Esophagus muscularis mucosa (tissue), 4 donors: ENCODE measurements around the gene GRK2. TPM values are rescaled to one million over a fixed set of nuclear protein-coding genes. Genes with fewer than 3 reads are reported as not detected.
A peak's percentile ranks its signal among the peaks of the same experiment; 100 is the strongest.

Experiments used
- DNase-seq: peaks from one replicate; pipeline ENCODE4 v3.0.0-alpha.2; 2017; ENCODE audit errors: extremely low spot score
- H3K27ac ChIP-seq, 4 donors: fragments of 200-600 bp; sonication (generic); replicated peaks in 1 of 4; 1 replicate in 3 of 4; 2 replicates in 1 of 4; pipeline ENCODE4 v1.5.1; 2016 to 2019; ENCODE audit warnings: mild to moderate bottlenecking in 1 of 4
- H3K27me3 ChIP-seq, 4 donors: fragments of 200-600 bp; sonication (generic); one replicate each; pipeline versions ENCODE4 v1.5.1 to v1.6.0; 2016 to 2019
- H3K36me3 ChIP-seq, 4 donors: fragments of 200-600 bp; sonication (generic); one replicate each; pipeline ENCODE4 v1.5.1; 2016 to 2019
- H3K4me1 ChIP-seq, 4 donors: fragments of 200-600 bp; sonication (generic); one replicate each; pipeline ENCODE4 v1.5.1; 2016 to 2019
- H3K4me3 ChIP-seq, 4 donors: fragments of 200-600 bp; sonication (generic); 1 replicate in 2 of 4; 2 replicates in 2 of 4; pipeline ENCODE4 v1.5.1; 2016 to 2019; ENCODE audit warnings: mild to moderate bottlenecking in 4 of 4, moderate library complexity in 1 of 4
- H3K9me3 ChIP-seq, 4 donors: fragments of 200-600 bp; sonication (generic); 1 replicate in 3 of 4; 2 replicates in 1 of 4; pipeline ENCODE4 v1.5.1; 2016 to 2019
- EP300 ChIP-seq: sonication (generic); formaldehyde crosslinking; IDR thresholded peaks from one replicate; pipeline ENCODE4 v1.6.1; 2017; ENCODE audit warnings: antibody characterized with exemption
- POLR2A ChIP-seq: fragments of 450-650 bp; IDR thresholded peaks from one replicate; pipeline ENCODE4 v1.6.1; 2017; ENCODE audit warnings: antibody characterized with exemption, moderate library complexity, mild to moderate bottlenecking, low read depth
- POLR2AphosphoS5 ChIP-seq, 2 donors: sonication (generic); formaldehyde crosslinking; IDR thresholded peaks; one replicate each; pipeline ENCODE4 v1.6.1; 2017; ENCODE audit warnings: antibody characterized with exemption in 2 of 2
- whole genome bisulfite sequencing: methylation state at CpG from one replicate; pipeline ENCODE4 v1.1.5; 2018; 5-methylcytosine and 5-hydroxymethylcytosine counted together
- intact Hi-C: fragments of 100-400 bp; cut with DNase I; formaldehyde crosslinking; loops from one replicate; pipeline ENCODE4 v1.15.1; 2023
- total RNA-seq, 4 donors: library from RNA; depleted of rRNA; stranded (reverse); fragments of >200 nt; gene quantifications; one replicate each; pipeline versions ENCODE4 v1.1.0 to v1.2.1, GENCODE V29; 2016
- TF ChIP-seq, protein P1 (sequence below), 3 experiments: fragments of 200-600 bp in 2 of 3; fragments of 450-650 bp in 1 of 3; sonication (generic) in 2 of 3; IDR thresholded peaks; one replicate each; pipeline ENCODE4 v1.5.1; 2017 to 2019; ENCODE audit warnings: antibody characterized with exemption in 3 of 3, mild to moderate bottlenecking in 2 of 3, moderate library complexity in 1 of 3

Gene GRK2
- total RNA-seq, 4 donors from 2014 or later = 46.9 to 68.8 (median 59.5) TPM

DNA sequence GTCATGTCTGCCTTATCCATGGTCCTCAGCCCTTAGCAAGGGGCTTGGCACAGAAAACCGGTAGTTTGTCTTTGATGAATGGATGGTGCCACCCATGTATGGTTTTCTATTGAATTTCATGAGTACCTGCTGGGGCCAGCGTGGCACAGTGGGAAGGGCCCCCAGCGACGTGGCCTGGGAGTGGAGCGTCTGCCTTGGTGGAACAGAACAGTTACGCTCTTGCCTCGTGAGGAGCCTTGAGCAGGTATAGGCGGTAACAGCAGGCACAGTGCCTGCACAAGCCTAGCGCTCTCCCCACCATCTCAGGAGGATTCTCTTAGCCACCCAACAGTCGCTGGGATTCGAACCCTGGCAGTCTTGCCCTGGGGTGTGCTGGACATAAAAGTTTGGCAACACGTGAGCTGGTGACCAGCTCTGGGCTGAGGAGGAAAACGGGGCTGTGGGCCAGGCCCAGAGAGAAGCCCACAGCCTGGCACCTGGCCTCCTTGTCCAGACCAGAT, 34.0 kb downstream of the GRK2 start:
- peaks cover 32 to 58% (median 43%) of the 10 kb centered on the region in 4 donors for H3K36me3 ChIP-seq
- TF ChIP-seq POLR2AphosphoS5 (IDR thresholded peaks at IDR 0.05) (no peak), POLR2A (no peak), EP300 (no peak)
- TF ChIP-seq, protein P1, sequence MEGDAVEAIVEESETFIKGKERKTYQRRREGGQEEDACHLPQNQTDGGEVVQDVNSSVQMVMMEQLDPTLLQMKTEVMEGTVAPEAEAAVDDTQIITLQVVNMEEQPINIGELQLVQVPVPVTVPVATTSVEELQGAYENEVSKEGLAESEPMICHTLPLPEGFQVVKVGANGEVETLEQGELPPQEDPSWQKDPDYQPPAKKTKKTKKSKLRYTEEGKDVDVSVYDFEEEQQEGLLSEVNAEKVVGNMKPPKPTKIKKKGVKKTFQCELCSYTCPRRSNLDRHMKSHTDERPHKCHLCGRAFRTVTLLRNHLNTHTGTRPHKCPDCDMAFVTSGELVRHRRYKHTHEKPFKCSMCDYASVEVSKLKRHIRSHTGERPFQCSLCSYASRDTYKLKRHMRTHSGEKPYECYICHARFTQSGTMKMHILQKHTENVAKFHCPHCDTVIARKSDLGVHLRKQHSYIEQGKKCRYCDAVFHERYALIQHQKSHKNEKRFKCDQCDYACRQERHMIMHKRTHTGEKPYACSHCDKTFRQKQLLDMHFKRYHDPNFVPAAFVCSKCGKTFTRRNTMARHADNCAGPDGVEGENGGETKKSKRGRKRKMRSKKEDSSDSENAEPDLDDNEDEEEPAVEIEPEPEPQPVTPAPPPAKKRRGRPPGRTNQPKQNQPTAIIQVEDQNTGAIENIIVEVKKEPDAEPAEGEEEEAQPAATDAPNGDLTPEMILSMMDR (IDR thresholded peaks at IDR 0.05) = no peak

GRCh38 chr11:67300756-67301312, 34.6 kb downstream of the GRK2 start:
- Histone ChIP-seq H3K4me1 (peaks cover 24 to 42% (median 39%) of the 10 kb centered on the region in 4 donors), H3K9me3 (peaks cover 0 to 4% (median under 1%) of the 10 kb centered on the region in 4 donors), H3K36me3 (peaks cover 28 to 55% (median 40%) of the 10 kb centered on the region in 4 donors), H3K27me3 (no peaks in the 10 kb centered on the region), H3K4me3 (no peak overlapping the region), H3K27ac (no peak overlapping the region)
- 96% methylated on average over 18 of the region's 22 CpGs for WGBS
- DNase-seq = no peak
- no peak for TF ChIP-seq POLR2A
- TF ChIP-seq POLR2AphosphoS5 (IDR thresholded peaks at IDR 0.05) = no peak
- TF ChIP-seq, protein P1 (IDR thresholded peaks at IDR 0.05) = no peak
- TF ChIP-seq EP300 = no peak
- intact Hi-C loops = no loop called here

More for the DNA sequence above, 34.0 kb downstream of the GRK2 start:
- H3K4me3 ChIP-seq = no peak overlapping the region
- H3K4me1 ChIP-seq = peaks cover 24 to 38% (median 35%) of the 10 kb centered on the region in 4 donors
- peaks cover 0 to 9% (median 3%) of the 10 kb centered on the region in 4 donors for H3K9me3 ChIP-seq
- no peak overlapping the region for H3K27ac ChIP-seq
- intact Hi-C loops = no loop called here
- DNase-seq = no peak
- 98% methylated on average over 13 of the region's 13 CpGs for WGBS
- no peaks in the 10 kb centered on the region for H3K27me3 ChIP-seq

GRCh38 chr11:67301313-67301921, 35.1 kb downstream of the GRK2 start:
- no peak for DNase-seq
- H3K4me1 ChIP-seq = peaks cover 24 to 42% (median 39%) of the 10 kb centered on the region in 4 donors
- H3K36me3 ChIP-seq = peaks cover 28 to 54% (median 40%) of the 10 kb centered on the region in 4 donors
- no peaks in the 10 kb centered on the region for H3K27me3 ChIP-seq
- TF ChIP-seq, protein P1 (IDR thresholded peaks at IDR 0.05) = no peak
- TF ChIP-seq EP300 = no peak
- TF ChIP-seq POLR2A = no peak
- no peak for TF ChIP-seq POLR2AphosphoS5 (IDR thresholded peaks at IDR 0.05)
- H3K4me3 ChIP-seq = peak overlapping the region in 1 of 4 donors; percentile 79
- intact Hi-C loops = no loop called here
- WGBS = 90% methylated on average over 2 of the region's 28 CpGs
- H3K27ac ChIP-seq = no peak overlapping the region
- no peaks in the 10 kb centered on the region for H3K9me3 ChIP-seq

- Histone ChIP-seq H3K27ac (peak overlapping the region; percentile 74 to 82 (median 76)), H3K4me1 (peaks cover 24 to 42% (median 39%) of the 10 kb centered on the region in 4 donors), H3K4me3 (peak overlapping the region in 3 of 4 donors; percentile 79 to 97 (median 91)), H3K36me3 (peaks cover 28 to 48% (median 40%) of the 10 kb centered on the region in 4 donors), H3K27me3 (no peaks in the 10 kb centered on the region), H3K9me3 (no peaks in the 10 kb centered on the region)
- TF ChIP-seq, protein P1 (IDR thresholded peaks at IDR 0.05) = no peak
- no peak for TF ChIP-seq POLR2A
- TF ChIP-seq EP300 = no peak
- intact Hi-C loops = no loop called here
- DNase-seq = no peak
- 68% methylated on average over 12 of the region's 15 CpGs for WGBS
Observed at GRCh38 chr11:67301951-67302516, 35.8 kb downstream of the GRK2 start.
